Measurements from ENCODE around the gene ARHGEF16. TPM values are rescaled to one million over a fixed set of nuclear protein-coding genes. Genes with fewer than 3 reads are reported as not detected.
A peak's percentile ranks its signal among the peaks of the same experiment; 100 is the strongest.

The ARHGEF16 gene
- total RNA-seq, 1 donor from 2014 or later = 11.3 TPM

DNA sequence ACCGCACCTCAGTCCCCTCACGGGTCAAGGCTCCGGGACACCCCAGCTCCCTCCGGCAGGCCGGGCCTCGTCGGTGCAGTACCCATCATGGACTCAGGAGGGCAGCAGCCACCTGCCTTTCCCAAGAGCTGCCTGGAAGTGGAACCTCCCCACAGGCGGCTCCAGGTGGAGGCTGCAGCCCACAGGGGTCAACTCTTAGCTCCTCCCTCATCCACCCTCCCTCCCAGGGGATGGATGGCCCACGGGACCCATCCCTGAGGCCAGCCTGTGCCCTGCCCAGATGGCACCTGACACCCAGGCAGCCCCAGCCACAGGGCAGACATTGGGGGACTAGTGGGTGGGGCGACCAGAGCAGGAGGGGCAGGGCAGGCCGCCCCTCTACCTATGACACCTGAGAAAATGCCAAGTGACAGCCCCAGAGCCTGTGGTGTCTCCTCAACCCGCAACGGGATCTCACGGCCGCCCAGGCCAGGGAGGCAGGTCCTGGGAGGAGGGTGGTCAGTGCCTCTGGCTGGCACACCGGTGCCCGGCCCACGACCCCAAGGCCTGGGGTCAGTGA lies 1.2 kb upstream of the ARHGEF16 start:
- TF ChIP-seq, protein P1, sequence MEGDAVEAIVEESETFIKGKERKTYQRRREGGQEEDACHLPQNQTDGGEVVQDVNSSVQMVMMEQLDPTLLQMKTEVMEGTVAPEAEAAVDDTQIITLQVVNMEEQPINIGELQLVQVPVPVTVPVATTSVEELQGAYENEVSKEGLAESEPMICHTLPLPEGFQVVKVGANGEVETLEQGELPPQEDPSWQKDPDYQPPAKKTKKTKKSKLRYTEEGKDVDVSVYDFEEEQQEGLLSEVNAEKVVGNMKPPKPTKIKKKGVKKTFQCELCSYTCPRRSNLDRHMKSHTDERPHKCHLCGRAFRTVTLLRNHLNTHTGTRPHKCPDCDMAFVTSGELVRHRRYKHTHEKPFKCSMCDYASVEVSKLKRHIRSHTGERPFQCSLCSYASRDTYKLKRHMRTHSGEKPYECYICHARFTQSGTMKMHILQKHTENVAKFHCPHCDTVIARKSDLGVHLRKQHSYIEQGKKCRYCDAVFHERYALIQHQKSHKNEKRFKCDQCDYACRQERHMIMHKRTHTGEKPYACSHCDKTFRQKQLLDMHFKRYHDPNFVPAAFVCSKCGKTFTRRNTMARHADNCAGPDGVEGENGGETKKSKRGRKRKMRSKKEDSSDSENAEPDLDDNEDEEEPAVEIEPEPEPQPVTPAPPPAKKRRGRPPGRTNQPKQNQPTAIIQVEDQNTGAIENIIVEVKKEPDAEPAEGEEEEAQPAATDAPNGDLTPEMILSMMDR (conservative IDR thresholded peaks at IDR 0.05) = peak; percentile 96
- no peaks in the 10 kb centered on the region for H3K36me3 Mint-ChIP-seq (ENCODE audit: low read depth)
- H3K9me3 Mint-ChIP-seq = no peaks in the 10 kb centered on the region
- no peak overlapping the region for H3K27ac Mint-ChIP-seq (ENCODE audit: unreplicated experiment)
- peaks cover 7% of the 10 kb centered on the region for H3K27me3 Mint-ChIP-seq (ENCODE audit: low read depth)
- peak overlapping the region; percentile 80 for H3K4me3 Mint-ChIP-seq
- DNase-seq (ENCODE audit: low read depth, low spot score) = peak; percentile 92
- H3K4me1 Mint-ChIP-seq = peaks cover 24% of the 10 kb centered on the region

DNA sequence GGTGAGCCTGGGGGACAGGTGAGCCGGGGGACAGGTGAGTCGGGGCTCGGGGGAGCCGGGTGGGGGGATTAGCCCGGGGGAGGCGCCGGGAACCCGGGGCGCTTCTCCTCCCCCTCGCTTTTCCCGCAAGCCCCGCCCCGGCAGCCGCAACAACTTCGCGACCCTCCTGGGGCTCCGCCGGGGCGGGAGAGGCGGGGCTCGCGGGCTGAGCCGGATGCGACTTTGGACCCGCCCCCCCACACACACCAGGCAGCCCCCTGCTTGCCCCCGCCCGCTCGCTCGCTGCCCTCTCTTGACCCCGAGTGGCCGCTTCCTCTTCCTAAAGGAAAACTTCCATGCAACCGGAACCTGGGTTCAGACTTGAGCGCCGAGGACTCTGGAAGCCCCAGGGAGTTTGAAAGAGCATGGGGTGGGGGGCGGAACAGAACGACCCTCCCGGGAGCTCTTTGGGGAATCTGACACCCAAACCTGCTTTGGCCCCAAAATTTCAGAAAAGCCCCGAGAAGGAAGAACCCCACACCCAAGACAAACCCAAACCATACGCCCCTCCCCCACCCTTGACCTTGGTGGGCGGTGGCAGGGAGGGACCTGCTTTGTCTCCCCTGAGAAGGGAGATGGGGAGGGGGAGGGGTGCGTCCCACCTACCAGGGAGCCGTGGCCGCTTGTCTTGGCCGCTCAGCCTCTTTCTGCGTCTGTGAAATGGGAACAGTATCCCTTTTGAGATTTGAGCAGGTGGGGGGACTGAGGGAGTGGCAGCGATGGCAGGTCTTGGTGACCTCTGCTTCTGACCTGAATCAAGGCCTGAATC lies 550 bp downstream of the ARHGEF16 start:
- H3K4me1 Mint-ChIP-seq = peaks cover 37% of the 10 kb centered on the region
- TF ChIP-seq, protein P1 (conservative IDR thresholded peaks at IDR 0.05) = no peak
- H3K4me3 Mint-ChIP-seq = peak overlapping the region; percentile 81
- peak; percentile 68 for DNase-seq (ENCODE audit: low read depth, low spot score)
- H3K36me3 Mint-ChIP-seq (ENCODE audit: low read depth) = no peaks in the 10 kb centered on the region
- H3K27me3 Mint-ChIP-seq (ENCODE audit: low read depth) = peaks cover 3% of the 10 kb centered on the region
- H3K27ac Mint-ChIP-seq (ENCODE audit: unreplicated experiment) = no peak overlapping the region
- no peaks in the 10 kb centered on the region for H3K9me3 Mint-ChIP-seq

DNA sequence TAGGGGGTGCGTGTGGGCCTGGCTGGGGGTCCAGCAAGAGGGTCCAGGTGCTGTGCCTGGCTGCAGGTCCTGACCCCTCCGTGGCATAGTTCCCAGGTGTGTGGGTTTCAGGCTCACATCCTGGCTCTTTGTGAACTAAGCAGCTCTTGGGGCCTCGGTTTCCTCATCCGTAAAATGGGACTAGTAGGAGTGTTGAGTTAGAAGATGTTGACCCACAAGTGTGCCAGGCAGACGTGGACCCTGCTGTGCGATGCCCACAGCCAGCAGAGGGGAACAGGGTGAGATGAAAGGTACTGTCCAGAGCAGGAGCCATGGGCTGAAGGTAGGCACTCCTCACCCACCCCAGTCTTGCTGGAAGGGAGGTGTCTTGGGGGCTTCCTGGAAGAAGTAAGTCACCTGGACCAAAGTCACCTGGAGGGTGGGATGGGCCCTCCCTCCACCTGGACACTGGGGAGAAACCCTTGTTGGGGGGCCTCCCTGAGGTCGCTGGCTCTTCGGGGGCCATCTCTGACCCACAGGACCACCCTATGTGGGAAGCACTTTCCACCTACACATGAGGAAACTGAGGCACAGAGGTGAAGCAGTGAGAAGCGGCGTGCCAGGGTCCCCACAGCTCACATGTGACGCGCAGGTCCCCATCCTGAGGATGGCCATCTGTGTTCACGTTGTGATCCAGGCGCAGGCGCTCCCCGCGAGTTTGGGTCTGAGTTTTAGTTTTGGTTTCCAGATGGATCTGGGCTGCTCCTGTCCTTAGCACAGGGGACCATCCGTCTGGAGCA lies 1.4 kb downstream of the ARHGEF16 start:
- Mint-ChIP-seq H3K27me3 (ENCODE audit: low read depth) (peaks cover 3% of the 10 kb centered on the region), H3K9me3 (no peaks in the 10 kb centered on the region), H3K4me3 (no peak overlapping the region), H3K4me1 (peaks cover 45% of the 10 kb centered on the region), H3K36me3 (ENCODE audit: low read depth) (no peaks in the 10 kb centered on the region), H3K27ac (ENCODE audit: unreplicated experiment) (no peak overlapping the region)
- TF ChIP-seq, protein P1 (conservative IDR thresholded peaks at IDR 0.05) = no peak
- no peak for DNase-seq (ENCODE audit: low read depth, low spot score)

DNA sequence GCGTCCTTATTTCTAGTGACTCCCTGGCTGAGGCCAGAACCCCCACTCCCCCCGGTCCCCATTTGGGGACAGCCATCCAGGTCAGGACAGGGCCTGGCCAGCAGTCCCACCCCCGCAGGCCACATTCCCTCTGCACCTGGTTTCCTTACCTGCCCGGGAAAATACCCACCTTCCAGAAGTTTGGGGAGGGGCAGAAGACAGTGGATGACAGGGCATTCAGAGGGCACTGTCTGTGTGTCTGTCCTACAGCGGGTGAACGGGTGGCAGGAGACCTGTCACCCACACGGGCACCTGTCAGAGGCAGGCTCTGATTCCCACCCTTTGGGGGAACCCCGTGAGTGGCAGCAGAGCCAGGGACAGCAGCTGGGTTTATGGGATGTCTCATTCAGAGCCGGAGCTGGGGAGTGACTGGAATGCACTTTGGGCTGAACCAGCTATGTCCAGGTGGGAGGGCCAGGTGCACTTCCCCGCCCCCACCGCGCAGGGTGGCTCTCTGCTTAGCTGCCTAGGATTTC lies 2.0 kb downstream of the ARHGEF16 start:
- no peak overlapping the region for H3K27ac Mint-ChIP-seq (ENCODE audit: unreplicated experiment)
- H3K4me3 Mint-ChIP-seq = no peak overlapping the region
- peaks cover 45% of the 10 kb centered on the region for H3K4me1 Mint-ChIP-seq
- TF ChIP-seq, protein P1 (conservative IDR thresholded peaks at IDR 0.05) = no peak
- no peaks in the 10 kb centered on the region for H3K27me3 Mint-ChIP-seq (ENCODE audit: low read depth)
- DNase-seq (ENCODE audit: low read depth, low spot score) = no peak
- no peaks in the 10 kb centered on the region for H3K9me3 Mint-ChIP-seq
- H3K36me3 Mint-ChIP-seq (ENCODE audit: low read depth) = no peaks in the 10 kb centered on the region
